GM19397 (cell line): ENCODE data around the gene DLGAP3.
"Not testable (repeated sequence)": the region's sequence is repeated elsewhere in the genome, so short reads cannot be mapped to it uniquely, and the experiment has no call there.

ENCODE experiments used
- ATAC-seq: cut with Tn5 transposase; IDR thresholded peaks from one replicate; pipeline ENCODE4 v1.9.1; 2021; ENCODE audit warnings: mild to moderate bottlenecking, moderate library complexity; ENCODE audit not compliant: unreplicated experiment

DLGAP3 gene

DNA sequence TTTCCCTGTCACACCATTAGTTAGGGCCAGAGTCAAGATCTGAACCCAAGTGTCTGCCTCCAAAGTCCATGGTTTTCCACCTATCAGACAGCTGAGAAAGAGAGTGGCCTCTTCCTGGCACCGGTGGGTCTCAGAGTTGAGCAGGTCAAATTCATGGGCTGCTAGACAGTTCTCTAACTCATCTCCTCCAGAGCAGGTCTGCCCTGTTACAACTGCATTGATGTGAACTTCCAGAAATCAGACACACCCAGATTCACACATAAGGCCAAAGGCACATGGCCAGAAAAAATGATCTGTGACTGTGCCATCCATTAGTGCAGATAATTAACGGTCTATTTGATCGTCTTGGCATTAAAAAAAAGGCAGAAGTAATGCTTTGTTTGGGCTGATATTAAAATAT lies 87.4 kb downstream of the DLGAP3 start:
- no peak for ATAC-seq

DNA sequence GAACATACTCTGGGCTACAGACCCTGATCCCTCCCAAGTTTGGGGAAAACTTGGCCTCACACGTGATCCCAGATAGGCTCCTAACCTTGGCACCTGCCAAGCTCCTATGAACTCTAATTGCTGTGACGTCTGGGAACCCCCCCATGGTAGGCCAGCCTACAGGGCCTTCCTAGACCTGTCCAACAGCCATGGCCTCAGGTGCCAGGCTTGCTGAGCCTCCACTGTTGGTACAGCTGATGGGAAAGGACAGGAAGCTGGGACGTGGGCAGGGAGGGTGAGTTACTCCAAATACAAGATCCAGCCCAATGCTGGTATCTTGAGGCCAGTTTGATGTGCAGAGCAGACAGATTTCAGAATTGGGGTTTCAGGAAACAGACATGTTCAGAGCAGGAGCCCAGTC lies 89.0 kb downstream of the DLGAP3 start:
- ATAC-seq = no peak

DNA sequence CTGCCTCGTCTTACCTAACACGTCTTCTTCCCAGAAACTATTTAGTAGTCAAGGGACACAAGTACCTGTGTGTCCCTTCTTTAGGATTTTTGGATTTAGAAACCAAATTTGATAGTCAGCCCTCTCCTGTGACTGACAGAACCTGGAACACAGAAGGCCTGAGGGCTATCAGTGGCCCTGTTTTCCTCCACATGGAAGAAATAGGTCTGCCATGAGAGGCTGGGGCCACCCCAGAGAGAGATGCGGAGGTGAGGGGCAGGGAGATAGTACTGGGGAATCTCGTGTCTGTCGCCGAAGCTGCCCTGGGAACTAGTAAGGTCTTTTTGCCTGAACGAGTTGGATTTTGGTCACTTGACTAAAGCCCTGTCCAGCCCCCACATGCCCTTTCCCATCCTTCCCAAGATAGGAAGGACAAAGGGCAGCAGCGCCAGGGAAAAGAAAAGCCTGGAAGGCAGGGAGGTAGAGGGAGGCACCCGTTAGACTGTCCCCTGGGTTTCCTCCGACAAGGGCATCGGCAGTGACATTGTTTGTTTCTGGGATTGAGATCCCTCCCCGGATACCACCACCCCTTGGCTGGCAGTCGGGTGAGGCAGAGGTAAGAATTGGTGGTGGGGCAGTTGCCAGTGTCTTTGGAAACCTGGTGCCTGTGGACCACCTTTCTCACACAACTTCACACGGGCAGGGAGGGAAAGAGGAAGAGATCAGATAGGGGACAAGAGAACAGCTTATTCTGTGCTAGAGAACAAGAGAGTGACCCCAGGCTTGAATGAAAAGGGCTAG lies 89.7 kb downstream of the DLGAP3 start:
- no peak for ATAC-seq

DNA sequence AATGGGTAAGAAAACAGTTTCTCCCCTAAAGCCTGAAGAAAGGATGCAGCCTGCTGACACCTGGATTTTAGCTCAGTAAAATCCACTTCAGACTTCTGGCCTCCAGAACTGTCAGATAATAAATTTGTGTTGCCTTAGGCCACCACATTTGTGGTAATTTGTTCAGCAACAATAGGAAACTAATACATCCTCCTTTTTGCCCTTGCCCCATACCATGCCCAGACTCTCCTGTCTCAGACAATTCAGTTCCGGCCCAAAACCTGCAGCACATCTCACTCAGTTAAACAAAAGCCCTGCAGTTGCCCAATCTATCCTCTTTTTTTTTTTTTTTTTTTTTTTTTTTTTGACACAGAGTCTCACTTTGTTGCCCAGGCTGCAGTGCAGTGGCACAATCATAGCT lies 95.7 kb downstream of the DLGAP3 start:
- no peak for ATAC-seq

DNA sequence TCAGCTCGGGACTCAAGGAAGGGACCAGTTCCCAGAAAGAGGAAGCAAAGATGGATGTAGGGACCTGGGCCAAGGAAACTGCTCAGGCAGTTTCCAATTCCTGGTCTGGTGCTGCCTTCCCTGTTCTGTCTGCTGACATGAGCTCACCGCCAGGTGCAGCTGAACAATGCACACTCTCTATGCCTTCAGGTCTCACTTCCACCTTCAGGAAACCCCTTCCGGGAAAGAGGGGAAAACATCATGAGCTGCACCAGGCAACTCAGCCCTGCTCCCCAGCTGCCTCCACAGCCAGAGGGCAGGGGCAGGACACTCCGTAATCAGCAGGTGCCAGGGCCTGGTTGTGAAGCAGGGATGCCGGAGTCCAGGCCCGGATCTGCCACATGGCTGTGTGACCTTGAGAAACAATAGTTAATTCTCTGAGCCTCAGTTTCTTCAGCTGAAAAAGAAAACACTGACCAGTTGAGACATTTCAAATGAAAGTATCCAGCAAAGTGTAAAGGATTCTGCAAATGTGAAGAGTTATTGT lies 97.7 kb downstream of the DLGAP3 start:
- no peak for ATAC-seq

DNA sequence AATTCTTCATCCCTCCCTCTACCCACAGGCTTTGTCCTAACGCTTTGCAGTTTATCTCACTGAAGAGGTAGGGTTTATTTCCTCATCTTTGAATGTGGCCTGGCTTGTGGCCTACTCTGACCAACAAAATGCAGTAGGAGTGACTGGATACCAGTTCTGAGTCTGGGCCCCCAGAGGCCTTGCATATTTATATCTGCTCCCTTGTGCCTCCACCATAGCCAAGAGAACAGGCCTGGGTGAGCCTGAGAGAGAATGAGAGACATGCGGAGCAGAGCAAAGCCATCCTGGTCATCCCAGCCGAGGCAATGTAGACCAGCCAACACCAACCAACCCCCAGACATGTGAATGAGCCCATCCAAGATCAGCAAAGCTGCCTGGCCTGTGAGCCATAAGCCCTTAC lies 100.2 kb downstream of the DLGAP3 start:
- ATAC-seq = no peak

DNA sequence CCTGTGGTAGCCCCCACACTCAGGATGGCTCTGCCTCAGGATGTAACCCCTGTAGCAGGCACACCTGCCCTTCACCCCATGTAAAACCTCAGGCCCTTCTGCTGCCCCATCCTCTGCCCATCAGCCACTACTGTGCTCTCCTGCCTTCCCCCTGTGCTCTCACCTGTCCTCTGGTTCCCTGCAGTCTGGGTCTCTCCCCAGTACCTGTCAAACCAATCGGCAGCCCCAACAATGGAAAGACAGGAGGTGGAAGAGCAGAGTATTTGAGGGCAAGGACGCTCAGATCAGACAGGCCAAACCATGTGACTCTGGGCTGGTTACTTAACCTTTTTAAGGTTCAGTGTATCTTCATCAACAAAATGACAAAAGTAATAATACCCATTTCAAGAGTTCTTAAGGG lies 100.8 kb downstream of the DLGAP3 start:
- no peak for ATAC-seq

DNA sequence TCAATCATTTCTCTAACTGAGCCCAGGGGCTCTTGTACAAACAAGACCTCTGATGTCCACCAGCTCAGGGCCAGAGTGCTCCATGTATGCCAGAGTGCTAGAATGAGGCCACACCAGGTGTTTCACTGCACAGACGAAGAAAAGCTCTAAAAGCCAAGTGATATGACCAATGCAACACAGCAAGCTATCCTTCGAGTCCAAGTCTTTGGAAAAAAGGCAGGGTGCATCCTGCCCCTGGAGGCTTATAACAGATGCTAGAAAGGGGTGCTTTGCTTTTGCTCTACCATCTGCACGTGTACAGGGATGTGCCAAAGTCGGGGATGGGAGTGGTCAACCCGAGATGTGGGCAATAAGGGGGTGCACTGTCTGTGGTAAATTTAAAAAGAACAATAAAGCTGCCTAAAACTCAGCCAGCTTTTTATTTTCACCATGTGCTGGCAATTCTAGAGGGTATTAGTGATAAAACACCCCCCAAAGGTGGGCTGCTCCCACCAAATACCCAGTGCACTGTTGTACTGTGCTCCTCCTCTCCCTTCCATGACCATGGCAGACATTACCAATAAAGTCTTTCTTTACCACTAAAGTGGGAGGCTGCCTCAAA lies 102.0 kb downstream of the DLGAP3 start:
- ATAC-seq = no peak

DNA sequence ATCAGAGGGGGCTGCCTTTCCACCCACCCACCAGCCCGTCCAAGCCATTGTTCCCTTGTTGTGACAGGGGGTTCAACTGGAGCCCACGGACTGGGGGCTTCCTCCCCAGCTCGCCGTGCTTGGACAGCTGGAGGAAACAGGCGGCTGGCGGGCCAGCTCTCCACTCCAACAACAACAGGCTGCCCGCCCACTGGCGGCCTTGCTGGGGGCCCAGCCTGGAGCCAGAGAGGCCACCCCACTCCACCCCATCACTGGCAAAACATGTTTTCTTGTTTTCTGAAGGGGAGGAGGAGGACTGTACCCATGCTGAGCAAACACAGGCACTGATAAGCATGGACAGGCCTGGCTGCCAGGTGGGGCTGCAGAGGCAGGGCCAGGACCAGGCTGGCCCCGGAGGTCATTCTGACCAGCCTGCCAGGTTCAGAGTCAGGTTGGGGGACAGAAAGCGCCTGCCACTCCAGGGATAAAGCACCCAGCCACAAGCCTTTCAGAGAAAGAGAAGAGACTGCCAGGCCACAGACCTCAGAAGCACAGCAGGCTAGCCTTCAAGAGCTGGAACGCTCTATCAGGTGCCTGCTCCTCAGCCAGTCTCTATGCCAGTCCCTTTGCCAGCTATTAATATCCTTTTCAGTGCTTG lies 103.9 kb downstream of the DLGAP3 start:
- no peak for ATAC-seq

DNA sequence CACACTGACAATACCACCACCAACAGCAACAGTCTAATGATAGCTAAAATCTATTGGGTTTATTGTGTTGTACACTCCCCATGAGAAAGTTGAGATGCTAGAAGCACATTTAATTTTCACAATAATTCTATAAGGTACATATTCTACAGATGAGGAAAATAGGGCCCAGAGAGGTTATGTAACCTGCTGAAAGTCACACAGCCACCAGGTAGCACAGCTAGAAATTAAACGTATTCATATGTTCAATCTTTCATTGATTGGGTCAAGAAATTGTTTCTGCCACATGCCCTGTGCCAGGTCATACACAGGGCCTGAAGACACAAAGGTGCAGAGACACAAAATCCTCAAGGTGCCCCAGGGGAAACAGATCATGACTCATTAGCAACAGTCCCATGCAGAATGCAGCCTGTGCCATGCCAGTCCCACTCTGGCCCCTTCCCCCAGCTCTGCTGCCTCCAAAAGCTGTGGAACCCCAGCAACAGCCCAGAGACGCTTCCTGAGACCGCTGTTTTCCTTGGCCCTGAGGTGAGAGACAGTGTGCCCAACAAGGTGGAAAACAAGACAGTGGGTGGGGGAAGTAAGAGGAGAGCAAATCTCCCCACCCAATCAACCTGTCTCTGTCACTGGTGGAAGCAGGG lies 104.5 kb downstream of the DLGAP3 start:
- ATAC-seq = no peak

DNA sequence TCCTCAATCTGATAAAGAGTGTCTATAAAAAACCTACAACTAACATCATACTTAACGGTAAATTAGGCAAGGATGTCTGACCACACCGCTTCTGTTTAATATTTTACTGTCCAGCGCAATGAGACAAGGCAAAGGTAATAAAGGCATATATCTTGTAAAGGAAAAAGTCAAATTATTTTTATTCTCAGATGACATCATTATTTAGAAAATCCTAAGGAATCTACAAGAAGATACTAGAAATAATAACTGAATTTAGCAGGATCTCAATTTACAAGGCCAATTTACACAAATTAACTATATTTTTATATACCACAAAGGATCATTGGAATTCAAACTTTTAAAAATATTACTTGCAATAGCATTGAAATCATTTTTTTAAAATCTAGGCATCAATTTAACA lies 107.2 kb downstream of the DLGAP3 start:
- no peak for ATAC-seq

DNA sequence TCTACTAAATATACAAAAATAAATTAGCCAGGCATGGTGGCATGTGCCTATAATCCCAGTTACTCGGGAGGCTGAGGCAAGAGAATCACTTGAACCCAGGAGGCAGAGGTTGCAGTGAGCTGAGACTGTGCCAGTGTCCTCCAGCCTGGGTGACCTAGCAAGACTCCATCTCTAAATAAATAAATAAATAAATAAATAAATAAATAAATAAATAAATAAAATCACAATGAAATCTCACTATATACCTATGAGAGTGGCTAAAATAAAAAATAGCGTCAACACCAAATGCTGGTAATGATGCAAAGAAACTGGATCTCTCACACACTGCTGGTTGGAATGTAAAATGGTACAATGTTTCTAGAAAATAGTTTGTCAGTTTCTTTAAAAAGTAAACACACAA lies 110.6 kb downstream of the DLGAP3 start:
- not testable (repeated sequence) for ATAC-seq

DNA sequence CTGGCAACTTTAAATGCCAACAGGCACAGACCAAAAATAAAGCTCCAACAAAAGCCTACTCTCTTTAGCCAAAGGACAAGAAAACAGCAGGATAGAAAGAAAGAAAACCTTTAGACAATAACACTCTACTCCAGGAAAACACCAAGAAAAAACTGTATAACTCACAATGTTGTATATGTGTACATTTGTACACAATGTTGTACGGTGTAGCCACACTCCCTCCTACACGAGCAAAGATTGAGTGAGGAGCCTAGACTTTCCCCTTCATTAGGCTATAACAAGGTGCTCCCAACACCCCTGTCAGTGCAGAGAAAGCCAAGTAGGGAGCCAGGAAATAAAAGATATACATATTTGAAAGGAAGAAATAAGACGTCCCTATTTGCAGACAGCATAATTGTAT lies 112.7 kb downstream of the DLGAP3 start:
- no peak for ATAC-seq

DNA sequence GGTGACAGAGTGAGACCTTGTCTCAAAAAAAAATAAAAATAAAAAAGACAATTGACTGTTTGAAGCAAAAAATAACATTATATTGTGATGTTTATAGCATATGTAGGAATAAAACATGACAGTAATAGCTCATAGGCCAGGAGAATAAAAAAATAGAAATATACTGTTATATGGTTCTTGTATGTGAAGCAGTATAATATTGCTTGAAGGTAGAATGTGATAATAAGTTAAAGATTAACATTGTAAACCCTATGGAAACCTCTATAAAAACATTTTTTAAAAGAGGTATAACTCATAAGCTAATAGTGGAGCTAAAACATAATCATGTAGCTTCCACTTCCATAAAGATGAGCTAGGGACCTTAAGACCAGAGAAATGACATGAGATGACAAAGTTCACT lies 113.1 kb downstream of the DLGAP3 start:
- no peak for ATAC-seq
